HG02588 (cell line): ENCODE data around the gene CORO1A.
"Not testable (repeated sequence)": the region's sequence is repeated elsewhere in the genome, so short reads cannot be mapped to it uniquely, and the experiment has no call there.

ENCODE experiments used
- ATAC-seq: cut with Tn5 transposase; IDR thresholded peaks from one replicate; pipeline ENCODE4 v1.9.1; 2021; ENCODE audit warnings: mild to moderate bottlenecking, moderate library complexity; ENCODE audit not compliant: unreplicated experiment

Gene CORO1A

DNA sequence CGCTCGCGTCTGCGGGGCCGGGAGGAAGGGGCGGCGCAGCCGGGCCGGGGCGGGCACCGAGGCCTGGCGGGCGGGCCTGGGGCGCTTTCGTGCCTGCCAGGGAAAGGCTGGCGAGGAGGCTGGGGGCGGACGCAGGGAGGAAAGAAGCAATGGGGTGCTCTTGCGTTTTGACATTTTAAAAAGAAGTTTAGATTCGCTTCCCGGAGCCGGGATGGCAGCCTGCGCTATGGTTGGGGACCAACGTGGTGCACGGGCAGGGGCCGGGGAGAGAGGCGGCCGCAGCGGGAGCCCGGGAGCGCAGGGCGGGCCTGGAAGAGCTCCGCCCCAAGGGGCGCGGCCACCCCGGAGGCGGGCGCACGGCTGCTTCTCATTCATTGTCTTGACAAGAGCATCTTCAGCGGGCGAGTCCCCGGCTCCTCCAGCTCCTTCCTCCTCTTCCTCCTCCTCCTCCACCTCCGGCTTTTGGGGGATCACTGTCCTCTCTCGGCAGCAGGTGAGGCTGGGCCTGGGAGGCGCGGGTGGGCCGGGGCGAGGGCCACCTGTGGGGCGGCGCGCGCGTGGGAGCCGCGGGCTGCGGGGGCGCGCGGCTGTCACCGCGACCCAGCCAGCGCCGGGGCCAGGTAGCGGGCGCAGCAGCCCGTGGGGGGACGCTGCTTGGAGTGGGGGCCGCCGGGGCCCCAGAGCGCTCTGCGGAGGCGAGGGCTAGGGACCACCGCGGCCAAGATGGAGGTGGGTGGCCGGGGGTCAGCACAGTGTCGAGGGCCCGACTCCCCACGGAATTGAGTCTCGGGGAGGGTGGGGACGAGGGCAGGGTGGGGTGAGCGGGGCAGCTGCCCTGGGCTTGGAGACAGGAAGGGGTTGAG lies at the start of gene CORO1A:
TSS of gene CORO1A (plus strand) at position 370 of the 863 bp plus-strand sequence. CDS start 1,608 bp downstream, outside the sequence.
- peak; percentile 52 for ATAC-seq

- no peak for ATAC-seq
Measured at GRCh38 chr16:30136971-30137605, 46.3 kb upstream of the CORO1A start.

- no peak for ATAC-seq
Measured at GRCh38 chr16:30137897-30138296, 45.5 kb upstream of the CORO1A start.

GRCh38 chr16:30139583-30140481 lies 43.6 kb upstream of the CORO1A start:
- ATAC-seq, result no peak

DNA sequence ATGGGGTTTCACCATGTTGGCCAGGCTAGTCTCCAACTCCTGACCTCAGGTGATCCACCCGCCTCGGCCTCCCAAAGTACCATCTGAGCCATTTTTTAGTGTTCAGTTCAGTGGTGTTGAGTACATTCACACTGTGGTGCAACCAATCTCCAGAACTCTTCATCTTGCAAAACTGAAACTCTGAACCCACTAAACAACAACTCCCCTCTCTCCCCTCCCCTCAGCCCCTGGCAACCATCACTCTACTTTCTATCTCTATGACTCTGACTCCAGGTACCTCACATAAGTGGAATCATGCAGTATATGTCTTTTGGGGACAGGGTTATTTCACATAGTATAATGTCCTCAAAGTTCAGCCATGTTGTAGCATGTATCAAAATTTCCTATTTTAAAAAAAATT lies 41.7 kb upstream of the CORO1A start:
- no peak for ATAC-seq

- no peak for ATAC-seq
Measured at GRCh38 chr16:30142672-30143346, 40.6 kb upstream of the CORO1A start.

GRCh38 chr16:30143347-30143702 lies 40.1 kb upstream of the CORO1A start:
- ATAC-seq, result no peak

DNA sequence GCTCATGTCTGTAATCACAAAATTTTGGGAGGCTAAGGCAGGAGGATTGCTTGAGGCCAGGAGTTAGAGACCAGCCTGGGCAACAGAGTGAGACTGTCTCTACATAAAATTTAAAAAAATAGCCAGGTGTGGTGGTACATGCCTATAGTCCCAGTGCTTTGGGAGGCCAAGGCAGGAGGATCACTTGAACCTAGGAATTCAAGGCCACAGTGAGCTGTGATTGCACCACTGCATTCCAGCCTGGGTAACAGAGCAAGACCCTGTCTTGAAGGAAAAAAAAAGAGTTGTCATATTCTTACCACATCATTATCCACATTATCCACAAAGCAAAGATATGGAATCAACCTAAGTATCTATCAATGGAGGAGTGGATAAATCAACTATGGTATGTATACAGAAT lies 39.4 kb upstream of the CORO1A start:
- ATAC-seq, result no peak

- ATAC-seq, result no peak
Measured at GRCh38 chr16:30144917-30145316, 38.5 kb upstream of the CORO1A start.

DNA sequence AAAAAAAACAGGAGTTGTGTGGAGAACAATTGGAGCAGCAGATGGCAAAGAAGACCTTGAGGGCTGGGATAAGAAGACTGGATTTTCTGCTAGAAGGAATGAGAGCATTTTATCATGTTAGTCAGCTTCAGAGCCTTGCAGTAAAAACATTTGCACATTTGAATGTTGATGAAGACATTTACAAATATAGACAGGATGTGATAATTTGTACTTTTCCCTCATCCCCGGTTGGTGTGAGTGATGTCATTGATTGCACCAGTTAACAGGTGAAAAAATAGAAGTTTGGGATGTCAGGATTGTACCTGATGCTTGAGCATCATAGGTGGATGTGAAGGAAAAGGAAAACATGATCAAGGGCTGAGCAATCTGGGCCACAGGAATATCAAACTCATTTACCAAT lies 37.7 kb upstream of the CORO1A start:
- no peak for ATAC-seq

- ATAC-seq, result no peak
Measured at GRCh38 chr16:30147843-30148510, 35.4 kb upstream of the CORO1A start.

- ATAC-seq, result no peak
Measured at GRCh38 chr16:30149250-30149930, 34.0 kb upstream of the CORO1A start.

- no peak for ATAC-seq
Measured at GRCh38 chr16:30151091-30151490, 32.3 kb upstream of the CORO1A start.

DNA sequence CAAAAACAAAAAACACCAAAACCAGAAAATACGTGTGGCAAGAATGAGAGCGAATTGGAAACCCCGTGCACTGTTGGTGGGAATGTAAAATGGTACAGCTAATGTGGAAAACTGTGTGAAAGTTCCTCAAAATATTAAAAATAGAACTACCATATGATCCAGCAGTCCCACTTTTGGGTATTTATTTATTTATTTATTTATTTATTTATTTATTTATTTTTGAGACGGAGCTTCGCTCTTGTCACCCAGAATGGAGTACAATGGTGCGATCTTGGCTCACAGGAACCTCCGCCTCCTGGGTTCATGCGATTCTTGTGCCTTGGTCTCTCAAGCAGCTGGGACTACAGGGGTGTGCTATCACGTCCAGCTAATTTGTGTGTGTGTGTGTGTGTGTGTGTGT lies 30.9 kb upstream of the CORO1A start:
- ATAC-seq, result no peak

DNA sequence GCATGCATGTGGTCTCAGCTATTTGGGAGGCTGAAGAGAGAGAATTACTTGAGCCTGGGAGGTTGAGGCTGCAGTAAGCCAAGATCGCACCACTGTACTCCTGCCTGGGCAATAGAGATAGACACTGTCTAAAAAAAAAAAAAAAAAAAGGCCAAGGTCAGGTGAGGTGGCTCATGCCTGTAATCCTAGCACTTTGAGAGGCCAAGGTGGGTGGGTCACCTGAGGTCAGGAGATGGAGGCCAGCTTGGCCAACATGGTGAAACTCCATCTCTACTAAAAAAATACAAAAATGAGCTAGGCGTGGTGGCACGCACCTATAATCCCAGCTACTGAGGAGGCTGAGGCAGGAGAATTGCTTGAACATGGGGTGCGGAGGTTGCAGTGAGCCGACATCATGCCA lies 28.2 kb upstream of the CORO1A start:
- no peak for ATAC-seq

GRCh38 chr16:30157214-30157613 lies 26.2 kb upstream of the CORO1A start:
- no peak for ATAC-seq

DNA sequence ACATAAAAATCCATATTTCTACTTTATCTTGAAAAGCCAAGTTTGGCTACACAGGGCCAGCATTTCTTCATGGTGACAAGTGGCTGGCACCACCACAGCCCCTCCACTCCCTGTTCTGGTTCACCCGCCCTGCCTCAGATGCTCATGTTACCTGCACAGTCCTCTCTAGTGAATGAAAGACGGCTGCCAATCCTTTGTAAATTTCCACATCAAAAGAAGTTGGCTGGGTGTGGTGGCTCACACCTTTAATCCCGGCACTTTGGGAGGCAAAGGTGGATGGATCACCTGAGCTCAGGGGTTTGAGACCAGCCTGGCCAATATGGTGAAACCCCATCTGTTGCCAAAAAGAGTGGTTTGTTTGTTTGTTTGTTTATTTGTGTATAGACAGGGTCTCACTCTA lies 19.9 kb upstream of the CORO1A start:
- ATAC-seq, result no peak

- no peak for ATAC-seq
Measured at GRCh38 chr16:30166202-30166902, 17.1 kb upstream of the CORO1A start.

- ATAC-seq, result not testable (repeated sequence)
Measured at GRCh38 chr16:30168746-30169145, 14.7 kb upstream of the CORO1A start.
